LNCaP clone FGC (cell line): ENCODE measurements around the gene THOC6.

ENCODE experiments used
- DNase-seq: peaks from one replicate; pipeline ENCODE4 v3.0.0-alpha.2; 2011; ENCODE audit warnings: low read depth
- H3K4me3 ChIP-seq: 2 replicates; pipeline ENCODE4 v1.5.1; 2011; ENCODE audit warnings: mild to moderate bottlenecking, low read depth, low read length, control low read depth
- TF ChIP-seq, protein P1 (sequence below): IDR thresholded peaks from 2 replicates; pipeline ENCODE4 v1.5.1; 2012; ENCODE audit warnings: mild to moderate bottlenecking; ENCODE audit not compliant: control insufficient read depth, insufficient read depth; ENCODE audit errors: extremely low read depth

Gene THOC6

DNA sequence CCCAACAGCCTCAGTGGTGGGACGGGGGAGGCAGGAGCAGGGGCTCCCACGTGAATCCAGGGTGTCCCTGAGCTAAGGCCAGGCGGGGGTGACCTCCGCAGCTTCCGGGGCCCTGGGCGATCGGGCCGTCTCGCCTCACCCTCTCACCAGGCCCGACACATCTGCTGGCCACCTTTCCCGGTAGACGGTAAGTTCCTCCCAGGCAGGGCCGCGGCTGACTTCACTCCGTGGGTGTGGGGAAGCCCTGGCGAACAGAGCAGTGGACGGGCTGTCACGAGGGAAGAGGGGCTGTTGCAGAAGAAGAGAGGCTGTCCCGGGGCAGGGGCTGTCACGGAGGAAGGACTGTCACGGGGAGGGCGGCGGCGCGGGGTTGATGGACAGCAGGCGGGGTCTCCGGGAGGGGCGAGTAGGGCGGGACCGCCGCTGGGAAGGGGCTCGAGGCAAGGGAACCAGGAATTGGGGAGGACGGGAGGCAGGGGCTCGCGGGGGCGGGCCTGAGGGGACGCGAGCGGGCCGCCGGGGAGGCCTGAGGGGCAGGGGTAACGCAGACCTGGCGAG is 44.1 kb upstream of the THOC6 start:
- H3K4me3 ChIP-seq = peak overlapping the region; percentile 63
- TF ChIP-seq, protein P1, sequence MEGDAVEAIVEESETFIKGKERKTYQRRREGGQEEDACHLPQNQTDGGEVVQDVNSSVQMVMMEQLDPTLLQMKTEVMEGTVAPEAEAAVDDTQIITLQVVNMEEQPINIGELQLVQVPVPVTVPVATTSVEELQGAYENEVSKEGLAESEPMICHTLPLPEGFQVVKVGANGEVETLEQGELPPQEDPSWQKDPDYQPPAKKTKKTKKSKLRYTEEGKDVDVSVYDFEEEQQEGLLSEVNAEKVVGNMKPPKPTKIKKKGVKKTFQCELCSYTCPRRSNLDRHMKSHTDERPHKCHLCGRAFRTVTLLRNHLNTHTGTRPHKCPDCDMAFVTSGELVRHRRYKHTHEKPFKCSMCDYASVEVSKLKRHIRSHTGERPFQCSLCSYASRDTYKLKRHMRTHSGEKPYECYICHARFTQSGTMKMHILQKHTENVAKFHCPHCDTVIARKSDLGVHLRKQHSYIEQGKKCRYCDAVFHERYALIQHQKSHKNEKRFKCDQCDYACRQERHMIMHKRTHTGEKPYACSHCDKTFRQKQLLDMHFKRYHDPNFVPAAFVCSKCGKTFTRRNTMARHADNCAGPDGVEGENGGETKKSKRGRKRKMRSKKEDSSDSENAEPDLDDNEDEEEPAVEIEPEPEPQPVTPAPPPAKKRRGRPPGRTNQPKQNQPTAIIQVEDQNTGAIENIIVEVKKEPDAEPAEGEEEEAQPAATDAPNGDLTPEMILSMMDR = no peak
- no peak for DNase-seq

- no peak for DNase-seq
- TF ChIP-seq, protein P1 = no peak
- H3K4me3 ChIP-seq = peak within 1 kb of the TSS; percentile 63
These were observed 43.3 kb upstream of the THOC6 start, which contains the start of gene PKMYT1 for GRCh38 chr16:2980227-2981176. Gene PKMYT1 (minus strand): TSS chr16:2980446. CDS start chr16:2979657, 789 bp downstream.

DNA sequence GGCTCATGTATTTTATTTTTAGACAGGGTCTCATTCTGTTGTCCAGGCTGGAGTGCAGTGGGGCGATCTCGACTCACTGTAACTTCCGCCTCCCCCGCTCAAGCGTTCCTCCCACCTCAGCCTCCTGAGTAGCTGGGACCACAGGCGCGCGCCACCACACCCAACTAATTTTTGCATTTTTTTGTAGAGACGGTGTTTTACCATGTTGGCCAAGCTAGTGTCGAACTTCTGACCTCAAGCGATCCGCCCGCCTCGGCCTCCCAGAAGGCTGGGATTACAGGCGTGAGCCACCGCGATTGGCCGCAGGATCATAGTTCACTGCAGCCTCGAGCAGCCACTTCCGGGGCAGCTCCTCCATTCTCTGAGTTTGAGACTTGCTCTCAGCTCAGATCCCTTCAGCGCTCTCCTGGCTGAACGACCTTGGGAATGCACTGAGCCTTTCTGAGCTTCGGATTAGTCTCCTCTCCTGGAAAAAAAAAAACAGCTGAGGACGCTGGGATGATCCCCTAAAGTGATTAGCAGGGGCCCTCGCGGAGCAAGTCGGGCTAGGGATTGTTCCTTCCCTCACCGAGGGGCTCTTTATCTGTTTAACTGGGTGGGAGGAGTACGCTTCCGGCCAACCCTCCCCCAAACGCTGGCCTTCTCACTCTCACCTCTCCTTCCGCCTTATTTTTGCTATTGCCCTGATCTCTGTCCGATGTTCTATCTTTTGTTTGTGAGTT is 42.5 kb upstream of the THOC6 start:
- no peak for DNase-seq
- peak overlapping the region; percentile 63 for H3K4me3 ChIP-seq
- TF ChIP-seq, protein P1 = no peak

DNA sequence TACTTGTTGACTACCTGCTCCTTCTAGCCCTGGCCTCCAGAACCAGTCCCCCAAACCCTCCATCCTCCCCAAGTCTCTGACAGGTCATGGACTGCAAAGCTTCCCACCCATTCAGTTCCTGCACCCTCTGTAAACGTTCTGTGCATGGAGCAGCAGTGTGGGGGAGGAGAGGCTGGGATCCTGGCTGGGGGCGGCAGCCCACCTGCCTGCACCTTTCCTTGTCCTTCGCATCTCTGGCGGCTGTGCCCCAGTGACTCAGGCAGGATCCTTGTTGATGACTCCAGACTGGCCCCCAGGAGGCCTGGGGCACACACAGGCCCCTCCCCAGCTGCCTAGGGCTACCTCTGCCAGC is 42.0 kb upstream of the THOC6 start:
- no peak for DNase-seq
- TF ChIP-seq, protein P1 = no peak
- H3K4me3 ChIP-seq = no peak overlapping the region

DNA sequence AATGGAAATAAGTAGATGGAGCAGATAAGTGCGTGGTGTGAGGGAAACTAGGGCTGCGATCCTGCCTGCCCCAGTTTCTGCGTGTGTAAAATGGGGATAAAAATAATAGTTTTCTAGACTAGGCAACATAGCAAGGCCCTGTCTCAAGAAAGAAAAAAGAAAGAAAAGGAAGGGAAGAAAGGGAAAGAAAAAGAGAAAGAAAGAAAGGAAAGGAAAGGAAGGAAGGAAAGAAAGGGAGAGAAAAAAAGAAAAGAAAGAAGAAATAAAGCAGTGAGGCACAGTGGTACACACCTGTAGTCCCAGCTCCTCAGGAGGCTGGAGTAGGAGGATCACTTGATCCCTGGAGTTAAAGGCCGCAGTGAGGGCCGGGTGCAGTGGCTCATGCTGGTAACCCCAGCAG is 41.4 kb upstream of the THOC6 start:
- no peak for DNase-seq
- TF ChIP-seq, protein P1 = no peak
- H3K4me3 ChIP-seq = no peak overlapping the region

- no peak for DNase-seq
- H3K4me3 ChIP-seq = no peak overlapping the region
- TF ChIP-seq, protein P1 = peak; percentile 92
These were observed 40.1 kb upstream of the THOC6 start for GRCh38 chr16:2983706-2984136.
